Body of pancreas (tissue), 4 donors: Measurements from ENCODE around the gene PLCB3. TPM values are rescaled to one million over a fixed set of nuclear protein-coding genes. Genes with fewer than 3 reads are reported as not detected.

Experiments used
- ATAC-seq: fragments of 150-250 bp; one replicate; pipeline ENCODE4 v1.9.1; 2016
- DNase-seq, 4 donors: peaks; one replicate each; pipeline ENCODE4 v3.0.0-alpha.2; 2019
- H3K27ac ChIP-seq, 4 donors: fragments of 200-600 bp; sonication (generic); 1 replicate in 3 of 4; 2 replicates in 1 of 4; pipeline versions ENCODE4 v1.5.1 to v1.6.1; 2016 to 2019; ENCODE audit warnings: mild to moderate bottlenecking in 1 of 4, mixed read lengths in 1 of 4, moderate library complexity in 1 of 4
- H3K27me3 ChIP-seq, 2 donors: fragments of 200-600 bp; sonication (generic); one replicate each; pipeline ENCODE4 v1.6.0; 2016; ENCODE audit warnings: mild to moderate bottlenecking in 1 of 2
- H3K36me3 ChIP-seq, 2 donors: fragments of 200-600 bp; sonication (generic); replicated peaks in 1 of 2; 2 replicates each; pipeline ENCODE4 v1.5.1; 2016; ENCODE audit warnings: low read depth in 2 of 2; ENCODE audit not compliant: insufficient read depth in 1 of 2
- H3K4me1 ChIP-seq: fragments of 200-600 bp; sonication (generic); one replicate; pipeline ENCODE4 v1.6.0; 2016
- H3K4me3 ChIP-seq, 2 donors: fragments of 200-600 bp; sonication (generic); 1 replicate in 1 of 2; 2 replicates in 1 of 2; pipeline ENCODE4 v1.5.1; 2016 to 2019
- H3K9me3 ChIP-seq, 3 donors: fragments of 200-600 bp; sonication (generic); 1 replicate in 2 of 3; 2 replicates in 1 of 3; pipeline ENCODE4 v1.5.1; 2016
- POLR2A ChIP-seq, 3 donors: fragments of 450-650 bp; IDR thresholded peaks; one replicate each; pipeline ENCODE4 v1.6.1; 2016; ENCODE audit warnings: antibody characterized with exemption in 3 of 3, mild to moderate bottlenecking in 2 of 3
- WGBS, 2 donors: methylation state at CpG; one replicate each; pipeline ENCODE4 v1.1.5; 2017; 5-methylcytosine and 5-hydroxymethylcytosine counted together
- intact Hi-C: fragments of 100-400 bp; cut with DNase I; formaldehyde crosslinking; loops from one replicate; pipeline ENCODE4 v1.15.1; 2023
- total RNA-seq, 2 donors: library from RNA; depleted of rRNA; stranded (reverse); fragments of >200 nt; gene quantifications; one replicate each; pipeline ENCODE4 v1.1.0, GENCODE V29; 2016
- TF ChIP-seq, protein P1 (sequence below), 7 experiments: fragments of 450-650 bp in 4 of 7; fragments of 200-600 bp in 3 of 7; sonication (generic) in 3 of 7; IDR thresholded peaks; one replicate each; pipeline ENCODE4 v1.5.1; 2016 to 2019; ENCODE audit warnings: antibody characterized with exemption in 7 of 7

The PLCB3 gene
- total RNA-seq, 2 donors from 2014 or later = 13.8 to 14.5 TPM

DNA sequence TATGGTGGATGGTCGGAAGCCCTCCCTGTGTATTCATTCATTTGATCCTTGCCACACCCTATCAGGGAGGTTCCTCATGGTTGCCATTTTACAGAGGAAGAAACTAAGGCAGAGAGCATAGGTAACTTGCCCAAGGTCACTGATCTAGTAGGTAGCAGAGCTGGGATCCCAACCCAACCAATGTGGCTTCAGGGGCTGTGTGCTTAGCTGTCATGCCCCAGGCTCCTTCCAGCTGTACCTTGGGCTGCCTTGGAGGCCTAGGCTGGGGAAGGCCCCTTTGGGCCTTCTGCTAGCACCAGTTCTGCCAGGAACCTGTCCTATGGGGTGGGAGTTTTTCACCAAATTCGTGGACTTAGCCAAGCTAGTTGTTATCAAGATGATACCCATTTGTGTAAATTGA lies 24.5 kb downstream of the PLCB3 start:
- no peak overlapping the region for H3K4me3 ChIP-seq
- H3K36me3 ChIP-seq = peaks cover 0 to 3% of the 10 kb centered on the region in 2 donors
- ATAC-seq (no peak), DNase-seq (no peak)
- intact Hi-C loops = no loop called here
- no peak overlapping the region for H3K27ac ChIP-seq
- 73 to 79% methylated on average over 2 of the region's 2 CpGs for WGBS, 2 donors
- H3K9me3 ChIP-seq = no peaks in the 10 kb centered on the region
- TF ChIP-seq, protein P1, sequence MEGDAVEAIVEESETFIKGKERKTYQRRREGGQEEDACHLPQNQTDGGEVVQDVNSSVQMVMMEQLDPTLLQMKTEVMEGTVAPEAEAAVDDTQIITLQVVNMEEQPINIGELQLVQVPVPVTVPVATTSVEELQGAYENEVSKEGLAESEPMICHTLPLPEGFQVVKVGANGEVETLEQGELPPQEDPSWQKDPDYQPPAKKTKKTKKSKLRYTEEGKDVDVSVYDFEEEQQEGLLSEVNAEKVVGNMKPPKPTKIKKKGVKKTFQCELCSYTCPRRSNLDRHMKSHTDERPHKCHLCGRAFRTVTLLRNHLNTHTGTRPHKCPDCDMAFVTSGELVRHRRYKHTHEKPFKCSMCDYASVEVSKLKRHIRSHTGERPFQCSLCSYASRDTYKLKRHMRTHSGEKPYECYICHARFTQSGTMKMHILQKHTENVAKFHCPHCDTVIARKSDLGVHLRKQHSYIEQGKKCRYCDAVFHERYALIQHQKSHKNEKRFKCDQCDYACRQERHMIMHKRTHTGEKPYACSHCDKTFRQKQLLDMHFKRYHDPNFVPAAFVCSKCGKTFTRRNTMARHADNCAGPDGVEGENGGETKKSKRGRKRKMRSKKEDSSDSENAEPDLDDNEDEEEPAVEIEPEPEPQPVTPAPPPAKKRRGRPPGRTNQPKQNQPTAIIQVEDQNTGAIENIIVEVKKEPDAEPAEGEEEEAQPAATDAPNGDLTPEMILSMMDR (IDR thresholded peaks at IDR 0.05) = no peak
- no peak for TF ChIP-seq POLR2A (IDR thresholded peaks at IDR 0.05)
- no peaks in the 10 kb centered on the region for H3K27me3 ChIP-seq
- peaks cover 26% of the 10 kb centered on the region for H3K4me1 ChIP-seq

- intact Hi-C loops = no loop called here
- H3K27me3 ChIP-seq = no peaks in the 10 kb centered on the region
- no peak for TF ChIP-seq POLR2A (IDR thresholded peaks at IDR 0.05)
- TF ChIP-seq, protein P1 (IDR thresholded peaks at IDR 0.05) = no peak
- H3K36me3 ChIP-seq = peaks cover 0 to 3% of the 10 kb centered on the region in 2 donors
- no peak for DNase-seq
- no peak for ATAC-seq
- H3K4me3 ChIP-seq = no peak overlapping the region
- peaks cover 22% of the 10 kb centered on the region for H3K4me1 ChIP-seq
- WGBS, 2 donors = 83 to 89% methylated on average over 8 to 17 of the region's 17 CpGs
- no peak overlapping the region for H3K27ac ChIP-seq
- H3K9me3 ChIP-seq = no peaks in the 10 kb centered on the region
Measured at GRCh38 chr11:64276653-64277431, 25.5 kb downstream of the PLCB3 start.

DNA sequence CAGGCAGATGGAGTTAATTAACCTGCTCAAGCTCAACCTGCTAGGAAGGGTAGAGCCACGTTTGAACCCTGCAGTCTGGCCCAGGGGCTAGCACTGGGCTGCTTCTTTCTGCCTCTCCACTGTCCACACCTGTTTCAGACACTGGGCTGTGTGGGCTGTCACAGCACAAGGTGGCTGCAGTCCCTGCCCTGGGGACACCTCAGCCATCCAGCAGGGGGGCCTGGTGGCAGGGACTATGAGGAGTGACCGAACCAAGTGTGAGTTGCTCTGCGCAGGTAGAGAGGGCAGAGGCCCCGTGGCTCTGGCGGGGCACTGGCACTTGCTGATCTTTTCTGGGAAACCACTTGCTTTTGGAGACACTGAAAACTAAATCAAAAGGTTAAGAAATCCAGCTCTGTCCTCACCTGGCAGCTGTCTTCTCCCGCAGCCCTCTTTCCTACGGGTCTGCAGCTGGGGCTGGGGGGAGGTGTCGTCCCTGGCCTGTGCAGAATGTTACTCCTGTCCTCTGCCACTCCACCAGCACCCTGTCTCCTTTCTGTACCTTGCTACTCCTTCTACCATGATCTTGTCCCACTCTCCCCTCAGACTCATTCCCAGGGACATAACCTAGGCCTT lies 27.4 kb downstream of the PLCB3 start:
- intact Hi-C loops = no loop called here
- no peak for DNase-seq
- WGBS, 2 donors = 74 to 80% methylated on average over 6 to 8 of the region's 8 CpGs
- Histone ChIP-seq H3K9me3 (no peaks in the 10 kb centered on the region), H3K4me1 (peaks cover 12% of the 10 kb centered on the region), H3K27ac (no peak overlapping the region), H3K27me3 (no peaks in the 10 kb centered on the region), H3K36me3 (peaks cover 0 to 3% of the 10 kb centered on the region in 2 donors), H3K4me3 (no peak overlapping the region)
- TF ChIP-seq, protein P1 (IDR thresholded peaks at IDR 0.05) = no peak
- TF ChIP-seq POLR2A (IDR thresholded peaks at IDR 0.05) = no peak
- no peak for ATAC-seq

- Histone ChIP-seq H3K4me3 (no peak overlapping the region), H3K9me3 (no peaks in the 10 kb centered on the region), H3K27me3 (no peaks in the 10 kb centered on the region), H3K4me1 (peaks cover 24% of the 10 kb centered on the region), H3K27ac (no peak overlapping the region), H3K36me3 (peaks cover 0 to 3% of the 10 kb centered on the region in 2 donors)
- intact Hi-C loops = no loop called here
- 92 to 94% methylated on average over 22 of the region's 22 CpGs for WGBS, 2 donors
- TF ChIP-seq, protein P1 (IDR thresholded peaks at IDR 0.05) = no peak
- no peak for TF ChIP-seq POLR2A (IDR thresholded peaks at IDR 0.05)
- no peak for ATAC-seq
- no peak for DNase-seq
Measured at GRCh38 chr11:64281957-64282770, 30.8 kb downstream of the PLCB3 start.
